GM04504 (cell line): ENCODE data around the gene MARVELD3.
"Not testable (repeated sequence)": the region's sequence is repeated elsewhere in the genome, so short reads cannot be mapped to it uniquely, and the experiment has no call there.

Experiments used
- DNase-seq: peaks from one replicate; pipeline ENCODE4 v3.0.0-alpha.2; 2012; ENCODE audit warnings: low read depth

The MARVELD3 gene

GRCh38 chr16:71671165-71671564 lies 45.2 kb downstream of the MARVELD3 start:
- no peak for DNase-seq

- DNase-seq, result no peak
These were observed 46.1 kb downstream of the MARVELD3 start for GRCh38 chr16:71672125-71672524.

- DNase-seq, result no peak
These were observed 47.0 kb downstream of the MARVELD3 start for GRCh38 chr16:71672803-71673581.

- no peak for DNase-seq
These were observed 47.6 kb downstream of the MARVELD3 start for GRCh38 chr16:71673582-71673973.

GRCh38 chr16:71674229-71674628 lies 48.2 kb downstream of the MARVELD3 start:
- DNase-seq, result no peak

GRCh38 chr16:71675380-71675779 lies 49.4 kb downstream of the MARVELD3 start:
- no peak for DNase-seq

GRCh38 chr16:71676236-71676635 lies 50.3 kb downstream of the MARVELD3 start:
- DNase-seq, result no peak

- no peak for DNase-seq
These were observed 55.4 kb downstream of the MARVELD3 start for GRCh38 chr16:71681360-71681759.

- DNase-seq, result not testable (repeated sequence)
These were observed 58.3 kb downstream of the MARVELD3 start for GRCh38 chr16:71684280-71684679.
